Brain microvascular endothelial cell (primary cell): ENCODE data around the gene TMEM52.

Source experiments
- DNase-seq: peaks from one replicate; pipeline ENCODE4 v3.0.0-alpha.2; 2020
- H3K27ac ChIP-seq: fragments of 250-450 bp; sonication (Bioruptor Pico); 2 replicates; pipeline ENCODE4 v1.5.1; 2020; ENCODE audit warnings: mild to moderate bottlenecking, moderate library complexity
- H3K27me3 ChIP-seq: fragments of 250-450 bp; sonication (Bioruptor Pico); replicated peaks from 2 replicates; pipeline ENCODE4 v1.5.1; 2020; ENCODE audit warnings: mild to moderate bottlenecking
- H3K36me3 ChIP-seq: fragments of 250-450 bp; sonication (Bioruptor Pico); replicated peaks from 2 replicates; pipeline ENCODE4 v1.5.1; 2020; ENCODE audit warnings: mild to moderate bottlenecking
- H3K4me3 ChIP-seq: 2 replicates; pipeline ENCODE4 v1.5.1; 2011; ENCODE audit warnings: low read depth, mild to moderate bottlenecking, control low read depth, low read length, moderate library complexity
- CTCF ChIP-seq: IDR thresholded peaks from 2 replicates; pipeline ENCODE4 v1.5.1; 2011; ENCODE audit warnings: low read depth, mild to moderate bottlenecking, moderate library complexity, low read length, control low read depth, inconsistent platforms; ENCODE audit errors: missing control alignments
- in situ Hi-C: cut with HindIII; loops from 2 replicates; pipeline ENCODE4 v1.10.0; 2017; ENCODE audit warnings: low sequenced_read_pairs, low pct_ligation_motif_present

Gene TMEM52

DNA sequence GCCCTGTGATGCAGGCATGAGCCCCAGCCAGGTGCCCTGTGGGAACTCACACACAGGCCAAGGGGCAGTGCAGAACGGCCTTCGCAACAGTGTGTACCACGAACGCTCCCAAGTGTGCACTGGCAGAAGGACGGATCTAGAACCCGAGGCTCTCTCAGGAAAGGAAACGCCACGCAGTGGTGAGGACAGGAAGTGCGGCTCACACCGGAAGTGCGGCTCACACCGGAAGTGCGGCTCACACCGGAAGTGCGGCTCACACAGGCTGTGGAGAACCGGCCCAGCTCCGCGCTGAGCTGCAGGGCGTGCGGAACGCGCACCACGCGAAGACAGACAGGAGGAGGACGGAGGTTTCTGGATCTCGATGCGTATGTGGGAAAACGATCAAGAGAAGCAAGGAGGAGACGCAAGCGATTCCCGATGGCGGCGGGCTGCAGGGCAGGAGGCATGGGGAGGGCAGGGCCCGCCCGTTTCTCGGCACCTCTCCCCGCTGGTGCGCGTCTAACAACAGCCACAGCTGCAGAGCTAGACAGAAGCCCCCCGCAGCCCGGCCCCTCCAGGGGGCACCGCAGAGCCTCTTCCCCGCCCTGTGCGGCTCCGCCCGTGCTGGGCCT is 35.9 kb upstream of the TMEM52 start:
- Histone ChIP-seq H3K27me3 (peaks cover under 1% of the 10 kb centered on the region), H3K36me3 (no peaks in the 10 kb centered on the region), H3K27ac (no peak overlapping the region), H3K4me3 (no peak overlapping the region)
- no peak for DNase-seq
- in situ Hi-C loops: no loop called here
- TF ChIP-seq CTCF: peak; percentile 40

DNA sequence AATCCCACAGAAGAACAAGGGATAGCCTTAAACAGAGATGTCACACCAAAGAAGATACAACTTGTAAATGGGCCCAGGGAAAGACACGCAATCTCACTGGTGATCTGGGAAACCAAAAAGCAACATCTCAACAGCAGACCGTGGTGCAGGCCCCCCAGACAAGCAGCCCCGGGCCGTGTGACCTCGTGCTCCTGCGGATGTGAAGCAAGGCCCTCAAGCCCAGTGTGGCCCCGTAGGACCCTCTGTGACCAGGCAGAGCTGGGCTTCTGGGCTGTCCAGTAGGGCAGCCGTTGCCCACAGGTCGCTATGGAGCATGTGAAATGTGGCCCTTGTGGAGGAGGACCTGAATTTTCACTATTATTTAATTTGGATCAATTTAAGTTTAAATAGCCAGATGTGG is 34.9 kb upstream of the TMEM52 start:
- Histone ChIP-seq H3K27ac (no peak overlapping the region), H3K4me3 (no peak overlapping the region), H3K36me3 (no peaks in the 10 kb centered on the region), H3K27me3 (no peaks in the 10 kb centered on the region)
- TF ChIP-seq CTCF: no peak
- no peak for DNase-seq
- in situ Hi-C loops: no loop called here

DNA sequence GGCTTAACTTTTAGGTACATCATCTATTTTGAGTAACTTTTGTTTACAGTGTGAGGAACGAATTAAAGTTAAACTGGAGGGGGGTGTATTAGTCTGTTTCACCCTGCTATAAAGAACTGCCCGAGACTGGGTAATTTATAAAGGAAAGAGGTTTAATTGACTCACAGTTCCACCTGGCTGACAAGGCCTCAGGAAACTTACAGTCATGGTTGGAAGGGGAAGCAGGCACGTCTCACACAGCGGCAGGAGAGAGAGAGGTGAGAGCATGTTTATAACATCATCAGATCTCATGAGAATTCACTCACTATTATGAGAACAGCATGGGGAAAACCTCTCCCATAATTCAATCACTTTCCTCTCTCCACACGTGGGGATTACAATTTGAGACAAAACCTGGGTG is 31.9 kb upstream of the TMEM52 start:
- in situ Hi-C loops: no loop called here
- Histone ChIP-seq H3K4me3 (no peak overlapping the region), H3K27me3 (no peaks in the 10 kb centered on the region), H3K36me3 (no peaks in the 10 kb centered on the region), H3K27ac (no peak overlapping the region)
- no peak for DNase-seq
- TF ChIP-seq CTCF: no peak

GRCh38 chr1:1948783-1949182 is 29.7 kb upstream of the TMEM52 start:
- DNase-seq: no peak
- no peak for TF ChIP-seq CTCF
- no peaks in the 10 kb centered on the region for H3K27me3 ChIP-seq
- in situ Hi-C loops: no loop called here
- no peaks in the 10 kb centered on the region for H3K36me3 ChIP-seq
- H3K4me3 ChIP-seq: no peak overlapping the region
- H3K27ac ChIP-seq: no peak overlapping the region

DNA sequence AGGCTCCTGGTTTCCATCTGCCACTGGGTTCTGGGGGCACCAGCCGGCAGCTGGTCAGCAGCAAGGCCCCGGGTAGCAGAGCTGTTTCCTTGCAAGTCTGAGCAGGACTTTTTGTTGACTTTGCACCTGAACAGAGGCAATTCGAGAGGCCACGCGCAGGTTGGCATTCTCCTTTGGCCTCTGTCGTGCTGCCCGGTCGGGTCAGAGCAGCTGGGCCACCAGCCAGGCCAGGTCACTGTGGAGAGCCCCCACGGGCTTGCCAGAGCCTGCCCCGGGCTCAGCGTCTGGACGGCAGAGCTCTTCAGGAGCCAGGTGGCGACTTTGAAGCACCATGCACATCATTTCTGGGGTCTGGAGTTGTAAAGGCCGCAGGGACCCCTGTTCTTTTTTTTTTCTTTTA is 28.4 kb upstream of the TMEM52 start:
- TF ChIP-seq CTCF: no peak
- DNase-seq: no peak
- Histone ChIP-seq H3K36me3 (no peaks in the 10 kb centered on the region), H3K27ac (no peak overlapping the region), H3K27me3 (no peaks in the 10 kb centered on the region), H3K4me3 (no peak overlapping the region)
- in situ Hi-C loops: no loop called here

DNA sequence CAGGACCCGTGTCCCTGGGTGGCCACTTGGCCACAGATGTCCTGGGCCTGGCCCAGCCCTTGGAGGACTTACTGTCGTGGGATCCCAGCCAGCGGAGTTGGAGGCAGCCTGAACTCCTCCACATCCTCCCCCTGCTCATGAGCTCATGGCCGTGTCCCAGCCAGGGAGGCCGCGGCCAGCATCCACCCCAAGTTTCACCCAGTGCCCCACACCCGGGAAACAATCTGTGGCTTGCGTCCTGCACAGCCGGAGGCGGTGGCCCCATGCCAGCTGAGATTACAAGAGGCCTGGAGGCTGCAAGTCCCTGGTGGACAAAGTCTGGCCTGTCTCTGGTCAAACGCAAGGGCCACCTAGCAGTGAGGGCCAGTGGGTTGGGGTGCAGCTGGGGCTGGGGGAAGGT is 27.5 kb upstream of the TMEM52 start:
- in situ Hi-C loops: no loop called here
- H3K4me3 ChIP-seq: no peak overlapping the region
- no peak for TF ChIP-seq CTCF
- H3K27ac ChIP-seq: no peak overlapping the region
- H3K36me3 ChIP-seq: no peaks in the 10 kb centered on the region
- peak; percentile 6 for DNase-seq
- H3K27me3 ChIP-seq: peaks cover 8% of the 10 kb centered on the region
